Left ventricle myocardium inferior (tissue), 1 donor: Measurements from ENCODE around the gene ECSIT. TPM values are rescaled to one million over a fixed set of nuclear protein-coding genes. Genes with fewer than 3 reads are reported as not detected.

ENCODE experiments used
- DNase-seq: peaks from one replicate; pipeline ENCODE4 v3.0.0-alpha.2; 2020
- H3K27ac ChIP-seq: fragments of 200-600 bp; replicated peaks from 2 replicates; pipeline ENCODE4 v1.8.0; 2021
- H3K27me3 ChIP-seq: fragments of 200-600 bp; 2 replicates; pipeline ENCODE4 v1.8.0; 2021; ENCODE audit warnings: low read depth
- H3K36me3 ChIP-seq: fragments of 200-600 bp; 2 replicates; pipeline ENCODE4 v1.8.0; 2021
- H3K4me1 ChIP-seq: fragments of 200-600 bp; 2 replicates; pipeline ENCODE4 v1.8.0; 2021
- H3K4me3 ChIP-seq: fragments of 200-600 bp; 2 replicates; pipeline ENCODE4 v1.8.0; 2021; ENCODE audit warnings: mild to moderate bottlenecking, moderate library complexity
- H3K9me3 ChIP-seq: fragments of 200-600 bp; replicated peaks from 2 replicates; pipeline ENCODE4 v1.8.0; 2021
- intact Hi-C: fragments of 100-400 bp; cut with micrococcal nuclease; formaldehyde crosslinking; loops from one replicate; pipeline ENCODE4 v1.11.0; 2022
- total RNA-seq: library from RNA; stranded (reverse); fragmentation: NEBNext Ultra II Directional; extraction: Animal tissue kit (Norgen Biotek cat#: 25700); gene quantifications from one replicate; pipeline ENCODE4 v1.2.1, GENCODE V29; 2021
- TF ChIP-seq, protein P1 (sequence below): fragments of 200-600 bp; IDR thresholded peaks from 2 replicates; pipeline ENCODE4 v1.8.0; 2021; ENCODE audit warnings: antibody characterized with exemption, mild to moderate bottlenecking, borderline replicate concordance
- donor health status: DM: no; HTN: yes; CAD: no; lungs with severe emphysema.

ECSIT gene
- total RNA-seq, 1 donor from 2014 or later = 167 TPM

DNA sequence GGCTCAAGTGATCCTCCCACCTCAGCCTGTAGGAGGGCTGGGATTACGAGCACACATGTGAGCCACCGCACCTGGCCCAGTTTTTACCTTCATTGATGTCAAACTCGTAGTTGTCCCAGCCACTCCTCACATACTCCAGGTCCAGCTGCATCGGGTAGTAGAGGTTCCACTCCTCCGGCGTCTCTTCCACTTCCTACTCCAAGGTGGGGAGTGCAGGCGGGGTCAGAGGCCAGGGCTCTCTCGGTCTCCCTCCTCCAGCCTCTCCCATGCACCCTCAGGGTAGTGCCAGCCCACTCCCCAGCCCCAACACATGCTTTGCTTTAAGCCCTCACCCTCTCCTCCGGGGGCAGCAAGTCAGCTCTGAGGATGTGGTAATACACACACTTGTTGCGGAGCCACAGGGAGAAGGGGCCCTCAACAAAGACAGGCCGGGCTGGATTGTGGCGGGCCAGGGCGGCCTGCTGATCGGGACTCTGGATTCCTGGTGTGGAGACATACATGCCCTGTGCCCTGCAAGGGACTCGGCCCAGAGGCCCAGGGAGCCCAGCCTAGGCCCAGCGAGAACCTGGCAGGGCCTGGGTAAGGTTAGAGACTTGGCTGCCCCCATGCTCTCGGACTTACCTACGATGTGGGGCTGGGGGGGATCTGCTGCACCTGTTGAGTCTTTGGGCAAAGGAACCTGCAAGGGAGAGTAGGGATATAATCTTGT is 21.4 kb downstream of the ECSIT start:
- TF ChIP-seq, protein P1, sequence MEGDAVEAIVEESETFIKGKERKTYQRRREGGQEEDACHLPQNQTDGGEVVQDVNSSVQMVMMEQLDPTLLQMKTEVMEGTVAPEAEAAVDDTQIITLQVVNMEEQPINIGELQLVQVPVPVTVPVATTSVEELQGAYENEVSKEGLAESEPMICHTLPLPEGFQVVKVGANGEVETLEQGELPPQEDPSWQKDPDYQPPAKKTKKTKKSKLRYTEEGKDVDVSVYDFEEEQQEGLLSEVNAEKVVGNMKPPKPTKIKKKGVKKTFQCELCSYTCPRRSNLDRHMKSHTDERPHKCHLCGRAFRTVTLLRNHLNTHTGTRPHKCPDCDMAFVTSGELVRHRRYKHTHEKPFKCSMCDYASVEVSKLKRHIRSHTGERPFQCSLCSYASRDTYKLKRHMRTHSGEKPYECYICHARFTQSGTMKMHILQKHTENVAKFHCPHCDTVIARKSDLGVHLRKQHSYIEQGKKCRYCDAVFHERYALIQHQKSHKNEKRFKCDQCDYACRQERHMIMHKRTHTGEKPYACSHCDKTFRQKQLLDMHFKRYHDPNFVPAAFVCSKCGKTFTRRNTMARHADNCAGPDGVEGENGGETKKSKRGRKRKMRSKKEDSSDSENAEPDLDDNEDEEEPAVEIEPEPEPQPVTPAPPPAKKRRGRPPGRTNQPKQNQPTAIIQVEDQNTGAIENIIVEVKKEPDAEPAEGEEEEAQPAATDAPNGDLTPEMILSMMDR = no peak

GRCh38 chr19:11506967-11507366 is 22.0 kb downstream of the ECSIT start:
- TF ChIP-seq, protein P1 = no peak
- H3K36me3 ChIP-seq = peaks cover 19% of the 10 kb centered on the region
- H3K9me3 ChIP-seq = no peaks in the 10 kb centered on the region
- H3K4me1 ChIP-seq = peaks cover 17% of the 10 kb centered on the region
- intact Hi-C loops = no loop called here
- DNase-seq = no peak
- H3K27me3 ChIP-seq = no peaks in the 10 kb centered on the region
- no peak overlapping the region for H3K4me3 ChIP-seq
- no peak overlapping the region for H3K27ac ChIP-seq

More for the DNA sequence above, 21.4 kb downstream of the ECSIT start:
- Histone ChIP-seq H3K4me1 (peaks cover 17% of the 10 kb centered on the region), H3K36me3 (peaks cover 24% of the 10 kb centered on the region), H3K9me3 (no peaks in the 10 kb centered on the region), H3K27me3 (no peaks in the 10 kb centered on the region), H3K27ac (no peak overlapping the region), H3K4me3 (no peak overlapping the region)
- intact Hi-C loops = no loop called here
- no peak for DNase-seq

GRCh38 chr19:11506101-11506555 is 22.8 kb downstream of the ECSIT start:
- H3K36me3 ChIP-seq = peaks cover 10% of the 10 kb centered on the region
- H3K4me3 ChIP-seq = peak overlapping the region; percentile 83
- TF ChIP-seq, protein P1 = no peak
- H3K27me3 ChIP-seq = no peaks in the 10 kb centered on the region
- H3K27ac ChIP-seq = peak overlapping the region; percentile 96
- DNase-seq = no peak
- no peaks in the 10 kb centered on the region for H3K9me3 ChIP-seq
- peaks cover 17% of the 10 kb centered on the region for H3K4me1 ChIP-seq
- intact Hi-C loops = no loop called here

DNA sequence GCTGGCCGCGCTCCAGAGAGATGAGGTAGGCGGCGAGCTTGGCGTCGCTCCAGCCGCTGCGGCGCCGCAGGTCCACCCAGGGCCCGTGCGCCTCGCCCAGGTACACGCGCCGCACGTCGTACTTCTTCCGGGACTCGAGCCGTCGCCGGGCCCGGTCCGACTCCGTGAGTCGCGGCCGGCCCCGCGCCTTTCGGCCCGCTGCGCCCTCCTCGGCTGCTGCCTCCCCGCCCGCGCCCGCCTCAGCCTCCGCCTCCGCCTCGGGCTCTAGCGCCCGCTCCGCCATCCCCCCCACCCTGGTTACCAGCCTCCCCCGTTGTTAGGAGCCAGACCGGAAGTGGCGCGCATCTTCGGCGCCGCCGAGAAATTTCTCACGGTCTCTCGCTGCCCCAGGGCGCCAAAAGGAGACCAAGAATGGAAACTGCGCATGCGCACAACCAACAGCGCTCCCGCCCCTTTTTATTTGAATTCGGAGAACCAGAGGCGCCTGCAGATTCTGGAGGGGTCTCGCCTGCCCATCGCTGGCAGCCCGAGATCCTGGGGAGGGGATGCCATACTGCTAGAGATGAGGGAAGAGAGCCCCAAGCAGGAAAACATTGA is 23.3 kb downstream of the ECSIT start, which contains the start of gene ZNF653:
ZNF653 (minus strand) TSS at position 336 of the 597 bp plus-strand sequence; CDS start at position 283, 53 bp downstream.
- TF ChIP-seq, protein P1 = no peak
- H3K36me3 ChIP-seq = peaks cover 8% of the 10 kb centered on the region
- no peaks in the 10 kb centered on the region for H3K27me3 ChIP-seq
- H3K4me3 ChIP-seq = peak within 1 kb of the TSS; percentile 83
- H3K27ac ChIP-seq = peak within 1 kb of the TSS; percentile 96
- H3K4me1 ChIP-seq = peaks cover 17% of the 10 kb centered on the region
- peak; percentile 92 for DNase-seq
- intact Hi-C loops = no loop called here
- H3K9me3 ChIP-seq = no peaks in the 10 kb centered on the region

GRCh38 chr19:11505032-11505503 is 23.9 kb downstream of the ECSIT start:
- no peaks in the 10 kb centered on the region for H3K27me3 ChIP-seq
- peak overlapping the region; percentile 96 for H3K27ac ChIP-seq
- peak overlapping the region; percentile 83 for H3K4me3 ChIP-seq
- TF ChIP-seq, protein P1 = no peak
- H3K9me3 ChIP-seq = no peaks in the 10 kb centered on the region
- DNase-seq = peak; percentile 98
- H3K4me1 ChIP-seq = peaks cover 17% of the 10 kb centered on the region
- intact Hi-C loops = no loop called here
- H3K36me3 ChIP-seq = peaks cover 3% of the 10 kb centered on the region
